Adipose tissue (tissue), 3 donors: ENCODE measurements around the gene ARL15. TPM values are rescaled to one million over a fixed set of nuclear protein-coding genes. Genes with fewer than 3 reads are reported as not detected.

Source experiments
- H3K27ac ChIP-seq: one replicate; pipeline ENCODE4 v1.5.1; 2013; ENCODE audit warnings: low read depth, low read length
- WGBS, 3 donors: extraction: QIAGEN DNeasy Blood & Tissue Kit; methylation state at CpG; one replicate each; pipeline ENCODE4 v1.1.7; 2013; 5-methylcytosine and 5-hydroxymethylcytosine counted together
- polyA plus RNA-seq, 3 donors: library from polyadenylated mRNA; stranded (reverse); fragments of 200-250 nt; gene quantifications; one replicate each; pipeline ENCODE4 v1.2.3, GENCODE V29; 2013
- donor health status: healthy with polysubstance abuse.
- donor health status: Bipolar disorder and iron deficiency.
- donor health status: healthy.

ARL15 gene
- polyA plus RNA-seq, 3 donors = 5.1 to 29.2 (median 15.2) TPM

- no peak overlapping the region for H3K27ac ChIP-seq
- WGBS, 3 donors = 26 to 98% (median 90%) methylated on average over 1 of the region's 1 CpG
Observed at GRCh38 chr5:54040018-54040417, 270.4 kb downstream of the ARL15 start.

DNA sequence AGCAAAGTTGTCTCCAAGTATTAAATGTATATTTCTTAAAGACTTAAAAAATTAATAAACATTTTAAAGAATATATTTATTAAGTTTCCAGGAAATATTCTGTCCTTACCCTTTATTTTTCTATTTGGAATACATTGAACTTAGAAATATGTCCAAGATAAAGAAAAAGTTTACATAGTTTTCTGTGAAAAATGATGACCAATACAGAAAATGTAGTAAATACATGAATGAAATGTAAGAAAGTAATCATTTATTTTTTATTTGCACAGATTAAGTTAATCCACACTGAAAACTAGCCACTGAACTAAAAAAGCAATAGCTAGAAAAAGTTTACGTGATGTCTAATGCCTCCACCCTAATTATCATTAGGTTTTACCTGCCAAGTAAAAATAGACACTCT is 273.2 kb downstream of the ARL15 start:
- WGBS, 3 donors = 97 to 98% (median 98%) methylated on average over 1 of the region's 1 CpG
- no peak overlapping the region for H3K27ac ChIP-seq

- 93 to 95% (median 94%) methylated on average over 3 of the region's 3 CpGs for WGBS, 3 donors
- no peak overlapping the region for H3K27ac ChIP-seq
Observed at GRCh38 chr5:54030981-54031380, 279.4 kb downstream of the ARL15 start.

DNA sequence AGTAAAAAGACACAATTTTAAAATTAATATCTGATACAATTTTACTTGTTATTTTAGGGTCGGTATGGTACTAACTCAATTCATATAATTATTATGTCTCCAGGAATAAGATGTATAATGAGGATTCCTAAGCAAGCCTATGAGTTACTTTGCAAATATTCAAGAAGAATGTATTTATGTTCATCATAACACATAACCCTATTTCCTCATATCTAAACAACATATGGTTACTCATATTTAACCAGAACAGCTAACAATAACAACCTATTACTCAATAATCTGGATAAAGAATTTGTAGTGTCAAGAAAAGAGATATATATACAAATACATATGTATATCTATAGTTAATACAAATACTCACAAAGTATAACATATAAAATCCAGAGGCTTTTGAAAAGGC is 285.9 kb downstream of the ARL15 start:
- no peak overlapping the region for H3K27ac ChIP-seq
- WGBS, 3 donors = 97 to 100% (median 98%) methylated on average over 1 of the region's 1 CpG

DNA sequence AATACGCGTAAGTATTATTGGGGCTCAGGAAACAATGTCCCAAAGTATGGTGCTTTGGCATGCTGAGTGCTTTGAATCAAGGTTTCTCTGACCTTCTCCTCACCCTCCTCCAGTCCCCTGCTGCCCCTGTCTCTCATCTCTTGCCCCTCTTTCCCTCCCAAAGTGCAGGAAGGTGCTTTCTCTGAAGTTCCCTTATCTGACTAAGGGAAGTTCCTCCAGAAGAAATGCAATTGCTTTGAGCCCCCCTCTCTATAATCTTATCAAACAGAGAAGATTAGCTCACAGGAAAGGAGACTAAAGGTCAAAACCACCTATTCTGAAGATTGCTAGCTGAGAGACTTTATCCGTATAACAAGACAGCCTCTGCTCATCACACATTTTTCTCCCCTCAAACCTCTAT is 288.1 kb downstream of the ARL15 start:
- no peak overlapping the region for H3K27ac ChIP-seq
- 75 to 82% (median 75%) methylated on average over 3 of the region's 3 CpGs for WGBS, 3 donors

DNA sequence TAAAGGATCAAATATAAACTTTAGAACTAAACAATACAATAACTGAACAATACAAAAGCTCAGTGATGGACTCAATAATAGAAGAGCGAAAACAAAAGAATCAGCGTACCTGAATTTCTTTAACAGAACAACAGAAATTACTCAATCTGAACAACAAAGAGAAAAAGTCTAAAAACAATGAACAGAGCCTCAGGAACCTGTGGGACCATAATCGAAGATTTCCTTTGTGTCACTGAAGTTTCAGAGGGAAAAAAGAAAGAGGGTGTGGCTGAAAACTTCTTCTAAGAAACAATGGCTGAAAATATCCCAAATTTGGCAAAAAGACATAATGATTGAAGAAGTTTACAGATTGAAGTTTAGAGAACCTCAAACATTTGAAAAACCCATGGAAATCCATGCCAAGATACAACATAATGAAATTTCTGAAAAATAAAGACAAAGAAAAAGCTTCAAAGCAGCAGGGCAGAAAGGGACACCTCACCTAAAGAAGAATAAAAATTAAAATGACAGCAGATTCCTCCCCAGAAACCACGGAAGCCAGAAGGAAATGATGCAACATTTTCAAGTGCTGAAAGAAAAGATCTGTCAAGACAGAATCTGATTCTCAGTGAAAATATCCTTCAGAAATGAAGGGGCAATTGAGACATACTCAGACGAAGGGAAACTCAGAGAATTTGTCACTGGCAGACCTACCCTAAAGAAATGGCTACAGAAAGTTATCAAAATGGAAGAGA is 288.8 kb downstream of the ARL15 start:
- no peak overlapping the region for H3K27ac ChIP-seq
- 51 to 70% (median 57%) methylated on average over 5 of the region's 5 CpGs for WGBS, 3 donors

- no peak overlapping the region for H3K27ac ChIP-seq
- WGBS, 3 donors = 93 to 97% (median 93%) methylated on average over 3 of the region's 3 CpGs
Observed at GRCh38 chr5:54018438-54018837, 291.9 kb downstream of the ARL15 start.

GRCh38 chr5:54017580-54017979 is 292.8 kb downstream of the ARL15 start:
- H3K27ac ChIP-seq = no peak overlapping the region
- WGBS, 3 donors = 75 to 92% (median 83%) methylated on average over 2 of the region's 2 CpGs

DNA sequence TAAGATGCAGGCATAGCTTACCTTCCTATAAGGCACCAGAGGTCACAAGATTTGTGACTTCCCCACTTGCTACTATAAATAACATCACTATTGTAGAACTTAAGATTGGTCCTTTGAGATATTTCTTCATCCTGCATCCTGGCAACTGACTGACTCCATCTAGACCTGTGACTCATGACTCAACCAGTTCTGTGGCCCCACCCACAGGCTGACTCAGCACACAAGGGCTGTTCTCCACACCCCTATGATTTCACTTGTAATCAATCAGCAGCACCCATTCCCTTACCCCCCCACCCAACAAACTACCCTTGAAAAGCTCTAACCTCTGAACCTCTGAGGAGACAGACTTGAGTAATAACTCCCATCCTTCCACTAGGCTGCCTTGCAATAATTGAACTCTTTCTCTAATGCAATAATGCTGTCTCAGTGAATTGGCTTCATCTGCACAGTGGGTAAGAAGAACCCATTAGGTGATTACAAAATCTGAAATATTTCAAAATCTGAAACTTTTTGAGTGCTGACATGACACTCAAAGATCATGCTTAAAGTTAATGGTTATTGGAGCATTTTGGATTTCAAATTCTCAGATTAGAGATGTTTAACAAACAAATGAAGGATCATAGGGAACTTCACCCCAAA is 296.7 kb downstream of the ARL15 start:
- no peak overlapping the region for H3K27ac ChIP-seq

GRCh38 chr5:54009828-54010227 is 300.5 kb downstream of the ARL15 start:
- no peak overlapping the region for H3K27ac ChIP-seq
- WGBS, 3 donors = 86 to 91% (median 88%) methylated on average over 2 of the region's 2 CpGs

DNA sequence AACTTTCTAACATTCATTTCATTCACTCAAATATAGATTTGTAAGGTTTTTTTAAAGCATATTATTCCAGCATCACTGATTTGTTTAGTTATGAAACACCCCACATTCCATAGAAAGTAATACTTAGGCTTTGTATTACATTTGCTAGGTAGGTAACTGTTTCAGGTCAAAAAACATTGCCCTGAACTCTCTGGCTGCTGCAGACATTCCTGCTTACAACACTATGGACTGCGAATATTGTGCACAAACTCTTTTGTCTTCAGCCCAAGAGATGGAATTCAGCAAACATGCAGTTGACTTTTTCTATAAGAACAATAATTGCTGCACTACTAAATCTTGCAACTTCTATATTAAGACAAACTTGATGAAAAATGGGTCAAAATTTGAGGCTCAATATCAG is 301.0 kb downstream of the ARL15 start:
- WGBS, 3 donors = 0 to 74% (median 36%) methylated on average over 1 of the region's 1 CpG
- H3K27ac ChIP-seq = no peak overlapping the region

- 32 to 64% (median 55%) methylated on average over 6 of the region's 6 CpGs for WGBS, 3 donors
- H3K27ac ChIP-seq = no peak overlapping the region
Observed at GRCh38 chr5:54007827-54008777, 302.3 kb downstream of the ARL15 start.

GRCh38 chr5:54004697-54005096 is 305.7 kb downstream of the ARL15 start:
- 64 to 99% (median 81%) methylated on average over 3 of the region's 3 CpGs for WGBS, 3 donors
- H3K27ac ChIP-seq = no peak overlapping the region

DNA sequence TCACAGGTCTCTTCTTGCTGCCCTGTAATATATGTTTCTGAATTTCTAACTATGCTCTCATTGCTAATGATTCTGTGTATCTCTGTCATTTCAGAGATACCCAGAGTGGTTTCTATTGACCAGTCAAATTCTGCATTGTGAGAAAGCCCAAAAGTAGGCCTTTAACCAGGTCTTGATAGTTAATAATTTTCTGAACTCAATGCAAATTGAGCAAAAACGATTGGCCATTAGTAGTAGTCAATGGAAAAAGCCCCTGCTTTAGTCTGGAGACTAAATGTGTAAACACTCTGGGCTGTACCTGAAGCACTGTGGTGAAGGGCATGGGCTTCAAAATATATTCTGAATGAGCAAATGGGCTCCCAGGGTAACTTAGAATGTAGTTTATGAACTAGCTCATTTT is 307.6 kb downstream of the ARL15 start:
- WGBS, 3 donors = 56 to 76% (median 66%) methylated on average over 1 of the region's 1 CpG
- H3K27ac ChIP-seq = no peak overlapping the region

- WGBS, 3 donors = 77 to 81% (median 78%) methylated on average over 5 of the region's 5 CpGs
- H3K27ac ChIP-seq = no peak overlapping the region
Observed at GRCh38 chr5:54001976-54002775, 308.2 kb downstream of the ARL15 start.

- H3K27ac ChIP-seq = no peak overlapping the region
- 83 to 95% (median 85%) methylated on average over 2 of the region's 2 CpGs for WGBS, 3 donors
Observed at GRCh38 chr5:54000011-54000410, 310.4 kb downstream of the ARL15 start.

GRCh38 chr5:53997736-53998627 is 312.4 kb downstream of the ARL15 start:
- 85 to 95% (median 89%) methylated on average over 5 of the region's 5 CpGs for WGBS, 3 donors
- H3K27ac ChIP-seq = no peak overlapping the region
